GM12878 (cell line): ENCODE data around the gene TET2. TPM values are rescaled to one million over a fixed set of nuclear protein-coding genes. Genes with fewer than 3 reads are reported as not detected.

Experiments used
- ATAC-seq: fragments of 200-7000 bp; cut with Tn5 transposase; 3 replicates; pipeline ENCODE4 v1.9.1; 2020; ENCODE audit warnings: mild to moderate bottlenecking, moderate library complexity
- BruUV-seq: library from RNA; stranded (reverse); fragments of 400-500 nt; replicated peaks from 2 replicates; lab custom pipeline; 2021; lab: Mats Ljungman, UMichigan
- CTCF ChIA-PET: fragments of 300-600 bp; sonication (Branson Sonifier 250); formaldehyde crosslinking; extraction: SDS; loops from one replicate; lab custom pipeline; 2021; ENCODE audit warnings: inconsistent platforms; lab: Yijun Ruan, JAX
- POLR2A ChIA-PET: fragments of 350-600 bp; formaldehyde crosslinking; extraction: SDS; loops from one replicate; lab custom pipeline; 2021; ENCODE audit warnings: inconsistent platforms; lab: Charles Lee
- RAD21 ChIA-PET: fragments of 300-600 bp; sonication (Branson Sonifier 250); formaldehyde crosslinking; loops from one replicate; lab custom pipeline; 2023; ENCODE audit warnings: antibody characterized with exemption; ENCODE audit not compliant: unreplicated experiment; lab: Charles Lee
- SMC1A ChIA-PET: fragments of 300-600 bp; sonication (Branson Sonifier 250); formaldehyde crosslinking; loops from one replicate; lab custom pipeline; 2023; ENCODE audit not compliant: unreplicated experiment, uncharacterized antibody; lab: Charles Lee
- DNase-seq: peaks from one replicate; pipeline ENCODE4 v3.0.0-alpha.2; 2011; ENCODE audit warnings: low read depth, low spot score
- FAIRE-seq: peaks from 3 replicates; lab custom pipeline; 2011; peaks lifted over from hg19 to GRCh38; lab: Jason Lieb, UNC
- H2AFZ ChIP-seq: 2 replicates; pipeline ENCODE4 v1.6.0; 2011; ENCODE audit warnings: low read depth, low read length, control low read depth; ENCODE audit not compliant: control insufficient read depth
- H3K27ac ChIP-seq: 2 replicates; pipeline ENCODE4 v1.5.1; 2011; ENCODE audit warnings: control low read depth; ENCODE audit not compliant: control insufficient read depth, insufficient read depth
- H3K27me3 ChIP-seq, 2 experiments: replicated peaks in 1 of 2; 2 replicates each; pipeline versions ENCODE4 v1.6.0 to v1.6.1; 2011; ENCODE audit warnings: low read length in 1 of 2; ENCODE audit not compliant: control insufficient read depth in 2 of 2, insufficient read depth in 2 of 2
- H3K36me3 ChIP-seq, 2 experiments: 2 replicates each; pipeline ENCODE4 v1.5.1; 2011; ENCODE audit warnings: low read length in 1 of 2; ENCODE audit not compliant: control insufficient read depth in 2 of 2, insufficient read depth in 2 of 2
- H3K4me1 ChIP-seq: 2 replicates; pipeline ENCODE4 v1.6.1; 2011; ENCODE audit warnings: mild to moderate bottlenecking, low read length, moderate library complexity, mixed read lengths; ENCODE audit not compliant: control insufficient read depth, insufficient read depth
- H3K4me2 ChIP-seq: 2 replicates; pipeline ENCODE4 v1.6.0; 2011; ENCODE audit warnings: control low read depth; ENCODE audit not compliant: control insufficient read depth, insufficient read depth
- H3K4me3 ChIP-seq: fragments of 200-600 bp; sonication (generic); 2 replicates; pipeline ENCODE4 v1.5.1; 2016
- H3K79me2 ChIP-seq: 2 replicates; pipeline ENCODE4 v1.6.0; 2011; ENCODE audit warnings: low read length; ENCODE audit not compliant: control insufficient read depth, insufficient read depth
- H3K9ac ChIP-seq: 2 replicates; pipeline ENCODE4 v1.8.0; 2011; ENCODE audit warnings: low read length, control low read depth, mixed read lengths; ENCODE audit not compliant: control insufficient read depth, insufficient read depth
- H3K9me3 ChIP-seq: replicated peaks from 3 replicates; pipeline ENCODE4 v1.5.1; 2011; ENCODE audit warnings: mild to moderate bottlenecking, low read length; ENCODE audit not compliant: control insufficient read depth, insufficient read depth
- H4K20me1 ChIP-seq: 2 replicates; pipeline ENCODE4 v1.6.0; 2011; ENCODE audit not compliant: control insufficient read depth, insufficient read depth
- ATF7 ChIP-seq: fragments of 450-650 bp; IDR thresholded peaks from 2 replicates; pipeline ENCODE4 v1.6.1; 2016; ENCODE audit warnings: low read depth, mild to moderate bottlenecking
- BRCA1 ChIP-seq: IDR thresholded peaks from 2 replicates; pipeline ENCODE4 v1.6.1; 2011; ENCODE audit warnings: low read depth, low read length, improper control_type of control experiment
- CBX3 ChIP-seq: fragments of 200-600 bp; sonication (generic); IDR thresholded peaks from 2 replicates; pipeline ENCODE4 v1.6.1; 2016; ENCODE audit warnings: low read depth, borderline replicate concordance
- CHD4 ChIP-seq: fragments of 200-600 bp; sonication (generic); IDR thresholded peaks from 2 replicates; pipeline ENCODE4 v1.6.1; 2016; ENCODE audit warnings: mild to moderate bottlenecking
- EGR1 ChIP-seq, 2 experiments: IDR thresholded peaks; 1 replicate in 1 of 2; 2 replicates in 1 of 2; pipeline ENCODE4 v1.6.1; 2011 to 2012; ENCODE audit warnings: low read depth in 2 of 2, low read length in 2 of 2, borderline replicate concordance in 1 of 2, mild to moderate bottlenecking in 1 of 2, moderate library complexity in 1 of 2
- HDAC2 ChIP-seq: fragments of 200-600 bp; sonication (generic); IDR thresholded peaks from 2 replicates; pipeline ENCODE4 v1.6.1; 2017
- JUNB ChIP-seq: IDR thresholded peaks from 2 replicates; pipeline ENCODE4 v1.6.1; 2016; ENCODE audit warnings: antibody characterized with exemption, mild to moderate bottlenecking
- PAX8 ChIP-seq: fragments of 450-650 bp; IDR thresholded peaks from 2 replicates; pipeline ENCODE4 v1.6.1; 2017; ENCODE audit warnings: mild to moderate bottlenecking, moderate library complexity
- STAT1 ChIP-seq: fragments of 450-650 bp; conservative IDR thresholded peaks from 2 replicates; pipeline ENCODE4 v1.6.1; 2014; ENCODE audit warnings: antibody characterized with exemption, mild to moderate bottlenecking
- ZSCAN29 ChIP-seq: fragments of 450-650 bp; IDR thresholded peaks from 2 replicates; pipeline ENCODE4 v1.6.1; 2017; ENCODE audit warnings: mild to moderate bottlenecking, moderate library complexity
- WGBS: methylation state at CpG from one replicate; pipeline ENCODE4 v1.1.6; 2016; ENCODE audit warnings: low lambda C conversion rate; ENCODE audit not compliant: insufficient replicate concordance, insufficient coverage; ENCODE audit errors: missing lambda C conversion rate; 5-methylcytosine and 5-hydroxymethylcytosine counted together
- in situ Hi-C: fragments of 300-500 bp; cut with MboI; formaldehyde crosslinking; loops from 9 replicates; pipeline ENCODE4 v1.14.3; 2018; ENCODE audit warnings: mixed read lengths
- intact Hi-C: fragments of 100-400 bp; cut with micrococcal nuclease; formaldehyde crosslinking; loops from one replicate; pipeline ENCODE4 v1.14.2; 2022; ENCODE audit not compliant: unreplicated experiment
- polyA plus RNA-seq, 11 experiments: library from polyadenylated mRNA; depleted of rRNA in 4 of 11; unstranded in 6 of 11; stranded (reverse) in 5 of 11; fragments of >200 nt; fragmentation: Nextera tagmentation in 4 of 11; fragmentation: Illumina TruSeq in 1 of 11; extraction: Ambion mirVana in 4 of 11; extraction: Trizol in 1 of 11; gene quantifications; 1 replicate in 1 of 11; 2 replicates in 10 of 11; pipeline versions ENCODE4 v1.2.1 to v1.2.3, GENCODE V29; 2011 to 2016; ENCODE audit warnings: inconsistent platforms in 2 of 11, missing spikeins in 2 of 11, low read depth in 1 of 11
- total RNA-seq, 4 experiments: library from RNA; depleted of rRNA in 3 of 4; stranded (reverse); fragments of >200 nt in 3 of 4; fragmentation: Illumina TruSeq in 1 of 4; extraction: Trizol in 1 of 4; gene quantifications; 2 replicates each; pipeline versions ENCODE4 v1.2.1 to v1.2.3, GENCODE V29; 2013 to 2021
- TF ChIP-seq, protein P1 (sequence below): IDR thresholded peaks from 2 replicates; pipeline ENCODE4 v1.6.1; 2011; ENCODE audit warnings: low read depth, mild to moderate bottlenecking, low read length, moderate library complexity, borderline replicate concordance; ENCODE audit errors: extremely low read depth
- TF ChIP-seq, protein P2 (sequence below): fragments of 450-650 bp; IDR thresholded peaks from 2 replicates; pipeline ENCODE4 v1.6.1; 2017; ENCODE audit warnings: mild to moderate bottlenecking, moderate library complexity
- TF ChIP-seq, protein P3 (sequence below): fragments of 450-650 bp; IDR thresholded peaks from 2 replicates; pipeline ENCODE4 v1.6.1; 2017; ENCODE audit warnings: low read depth, mild to moderate bottlenecking, moderate library complexity
- TF ChIP-seq, protein P4 (sequence below): fragments of 150-350 bp; IDR thresholded peaks from 2 replicates; pipeline ENCODE4 v1.6.1; 2016; ENCODE audit warnings: low read depth, low read length

The TET2 gene
- total and polyA plus RNA-seq, 10 of the 15 experiments (the other 5 are each of a cell fraction or from before 2014, with no cell fraction given) = 3.7 to 49.0 (median 27.5) TPM

DNA sequence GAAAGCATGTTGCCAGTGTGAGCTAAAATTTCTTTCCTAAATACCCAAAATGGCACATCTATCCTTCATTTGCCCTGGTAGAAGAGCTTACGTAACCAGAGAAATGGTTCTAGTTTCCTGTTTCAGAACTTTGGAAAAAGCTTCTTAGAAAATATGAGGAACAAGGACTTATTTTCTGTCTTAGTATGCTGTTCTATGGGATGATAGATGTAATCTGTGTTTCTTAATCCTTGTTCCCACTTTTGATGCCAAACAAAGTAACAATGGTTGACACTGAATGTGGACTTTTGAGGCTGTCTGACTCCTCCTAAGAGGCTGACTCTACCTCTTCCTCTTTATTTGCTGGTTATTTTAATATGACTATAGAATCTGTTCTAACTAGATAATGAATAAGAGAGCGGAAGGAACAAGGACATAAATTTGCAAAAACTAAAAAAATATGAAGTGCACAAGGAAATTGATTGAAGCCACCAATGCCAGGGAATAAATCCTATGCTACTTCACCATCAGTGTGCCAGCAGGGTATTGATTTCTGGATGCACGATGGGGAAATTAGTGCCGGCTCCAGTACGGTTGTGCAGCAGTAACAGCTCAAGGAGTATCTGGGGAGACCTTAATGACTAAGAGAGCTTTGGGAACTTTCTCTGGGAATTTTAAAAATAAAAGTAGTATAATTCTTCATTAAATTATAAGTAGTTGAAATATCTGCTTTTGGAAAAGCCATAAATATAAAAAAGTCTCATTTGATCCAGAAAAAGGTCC is 39.4 kb upstream of the TET2 start:
- ChIA-PET CTCF (interaction anchor here (0.6 kb wide), 1 partner anchor 367 kb away, joined by 3 read pairs; the partner anchor contains the start of gene PPA2), RAD21 (no interaction called here), POLR2A (interaction anchor here (0.8 kb wide), 1 partner anchor 107 kb away, joined by 4 read pairs; no protein-coding TSS in a partner anchor), SMC1A (no interaction called here)
- no peaks in the 10 kb centered on the region for H3K27me3 ChIP-seq
- no peak for FAIRE-seq
- H4K20me1 ChIP-seq = no peaks in the 10 kb centered on the region
- intact Hi-C loops = no loop called here
- no peak overlapping the region for H2AFZ ChIP-seq
- H3K36me3 ChIP-seq = no peaks in the 10 kb centered on the region
- no TSS peak for BruUV-seq
- no peak for ATAC-seq
- WGBS = 80% methylated on average over 5 of the region's 5 CpGs
- no peaks in the 10 kb centered on the region for H3K79me2 ChIP-seq
- H3K9ac ChIP-seq = no peak overlapping the region
- no peaks in the 10 kb centered on the region; the same call in 1 of the 3 replicates for H3K9me3 ChIP-seq
- H3K4me3 ChIP-seq = no peak overlapping the region
- no peaks in the 10 kb centered on the region for H3K4me1 ChIP-seq
- H3K27ac ChIP-seq = no peak overlapping the region
- no peak overlapping the region for H3K4me2 ChIP-seq
- in situ Hi-C loops = no loop called here
- DNase-seq = no peak
- TF ChIP-seq, protein P1, sequence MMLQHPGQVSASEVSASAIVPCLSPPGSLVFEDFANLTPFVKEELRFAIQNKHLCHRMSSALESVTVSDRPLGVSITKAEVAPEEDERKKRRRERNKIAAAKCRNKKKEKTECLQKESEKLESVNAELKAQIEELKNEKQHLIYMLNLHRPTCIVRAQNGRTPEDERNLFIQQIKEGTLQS = no peak
- TF ChIP-seq CBX3 = no peak
- TF ChIP-seq, protein P2, sequence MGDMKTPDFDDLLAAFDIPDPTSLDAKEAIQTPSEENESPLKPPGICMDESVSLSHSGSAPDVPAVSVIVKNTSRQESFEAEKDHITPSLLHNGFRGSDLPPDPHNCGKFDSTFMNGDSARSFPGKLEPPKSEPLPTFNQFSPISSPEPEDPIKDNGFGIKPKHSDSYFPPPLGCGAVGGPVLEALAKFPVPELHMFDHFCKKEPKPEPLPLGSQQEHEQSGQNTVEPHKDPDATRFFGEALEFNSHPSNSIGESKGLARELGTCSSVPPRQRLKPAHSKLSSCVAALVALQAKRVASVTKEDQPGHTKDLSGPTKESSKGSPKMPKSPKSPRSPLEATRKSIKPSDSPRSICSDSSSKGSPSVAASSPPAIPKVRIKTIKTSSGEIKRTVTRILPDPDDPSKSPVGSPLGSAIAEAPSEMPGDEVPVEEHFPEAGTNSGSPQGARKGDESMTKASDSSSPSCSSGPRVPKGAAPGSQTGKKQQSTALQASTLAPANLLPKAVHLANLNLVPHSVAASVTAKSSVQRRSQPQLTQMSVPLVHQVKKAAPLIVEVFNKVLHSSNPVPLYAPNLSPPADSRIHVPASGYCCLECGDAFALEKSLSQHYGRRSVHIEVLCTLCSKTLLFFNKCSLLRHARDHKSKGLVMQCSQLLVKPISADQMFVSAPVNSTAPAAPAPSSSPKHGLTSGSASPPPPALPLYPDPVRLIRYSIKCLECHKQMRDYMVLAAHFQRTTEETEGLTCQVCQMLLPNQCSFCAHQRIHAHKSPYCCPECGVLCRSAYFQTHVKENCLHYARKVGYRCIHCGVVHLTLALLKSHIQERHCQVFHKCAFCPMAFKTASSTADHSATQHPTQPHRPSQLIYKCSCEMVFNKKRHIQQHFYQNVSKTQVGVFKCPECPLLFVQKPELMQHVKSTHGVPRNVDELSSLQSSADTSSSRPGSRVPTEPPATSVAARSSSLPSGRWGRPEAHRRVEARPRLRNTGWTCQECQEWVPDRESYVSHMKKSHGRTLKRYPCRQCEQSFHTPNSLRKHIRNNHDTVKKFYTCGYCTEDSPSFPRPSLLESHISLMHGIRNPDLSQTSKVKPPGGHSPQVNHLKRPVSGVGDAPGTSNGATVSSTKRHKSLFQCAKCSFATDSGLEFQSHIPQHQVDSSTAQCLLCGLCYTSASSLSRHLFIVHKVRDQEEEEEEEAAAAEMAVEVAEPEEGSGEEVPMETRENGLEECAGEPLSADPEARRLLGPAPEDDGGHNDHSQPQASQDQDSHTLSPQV = no peak
- TF ChIP-seq EGR1 (IDR thresholded peaks at IDR 0.05; ENCODE audit: borderline replicate concordance in 1 of 2, low read depth in 2 of 2, low read length in 2 of 2) = no peak
- TF ChIP-seq, protein P3, sequence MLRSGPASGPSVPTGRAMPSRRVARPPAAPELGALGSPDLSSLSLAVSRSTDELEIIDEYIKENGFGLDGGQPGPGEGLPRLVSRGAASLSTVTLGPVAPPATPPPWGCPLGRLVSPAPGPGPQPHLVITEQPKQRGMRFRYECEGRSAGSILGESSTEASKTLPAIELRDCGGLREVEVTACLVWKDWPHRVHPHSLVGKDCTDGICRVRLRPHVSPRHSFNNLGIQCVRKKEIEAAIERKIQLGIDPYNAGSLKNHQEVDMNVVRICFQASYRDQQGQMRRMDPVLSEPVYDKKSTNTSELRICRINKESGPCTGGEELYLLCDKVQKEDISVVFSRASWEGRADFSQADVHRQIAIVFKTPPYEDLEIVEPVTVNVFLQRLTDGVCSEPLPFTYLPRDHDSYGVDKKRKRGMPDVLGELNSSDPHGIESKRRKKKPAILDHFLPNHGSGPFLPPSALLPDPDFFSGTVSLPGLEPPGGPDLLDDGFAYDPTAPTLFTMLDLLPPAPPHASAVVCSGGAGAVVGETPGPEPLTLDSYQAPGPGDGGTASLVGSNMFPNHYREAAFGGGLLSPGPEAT = no peak
- TF ChIP-seq ZSCAN29 = no peak
- TF ChIP-seq PAX8 = no peak
- no peak for TF ChIP-seq ATF7
- TF ChIP-seq JUNB = no peak
- TF ChIP-seq BRCA1 = no peak
- TF ChIP-seq CHD4 = no peak
- TF ChIP-seq HDAC2 = no peak
- TF ChIP-seq, protein P4, sequence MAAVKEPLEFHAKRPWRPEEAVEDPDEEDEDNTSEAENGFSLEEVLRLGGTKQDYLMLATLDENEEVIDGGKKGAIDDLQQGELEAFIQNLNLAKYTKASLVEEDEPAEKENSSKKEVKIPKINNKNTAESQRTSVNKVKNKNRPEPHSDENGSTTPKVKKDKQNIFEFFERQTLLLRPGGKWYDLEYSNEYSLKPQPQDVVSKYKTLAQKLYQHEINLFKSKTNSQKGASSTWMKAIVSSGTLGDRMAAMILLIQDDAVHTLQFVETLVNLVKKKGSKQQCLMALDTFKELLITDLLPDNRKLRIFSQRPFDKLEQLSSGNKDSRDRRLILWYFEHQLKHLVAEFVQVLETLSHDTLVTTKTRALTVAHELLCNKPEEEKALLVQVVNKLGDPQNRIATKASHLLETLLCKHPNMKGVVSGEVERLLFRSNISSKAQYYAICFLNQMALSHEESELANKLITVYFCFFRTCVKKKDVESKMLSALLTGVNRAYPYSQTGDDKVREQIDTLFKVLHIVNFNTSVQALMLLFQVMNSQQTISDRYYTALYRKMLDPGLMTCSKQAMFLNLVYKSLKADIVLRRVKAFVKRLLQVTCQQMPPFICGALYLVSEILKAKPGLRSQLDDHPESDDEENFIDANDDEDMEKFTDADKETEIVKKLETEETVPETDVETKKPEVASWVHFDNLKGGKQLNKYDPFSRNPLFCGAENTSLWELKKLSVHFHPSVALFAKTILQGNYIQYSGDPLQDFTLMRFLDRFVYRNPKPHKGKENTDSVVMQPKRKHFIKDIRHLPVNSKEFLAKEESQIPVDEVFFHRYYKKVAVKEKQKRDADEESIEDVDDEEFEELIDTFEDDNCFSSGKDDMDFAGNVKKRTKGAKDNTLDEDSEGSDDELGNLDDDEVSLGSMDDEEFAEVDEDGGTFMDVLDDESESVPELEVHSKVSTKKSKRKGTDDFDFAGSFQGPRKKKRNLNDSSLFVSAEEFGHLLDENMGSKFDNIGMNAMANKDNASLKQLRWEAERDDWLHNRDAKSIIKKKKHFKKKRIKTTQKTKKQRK = no peak
- no peak for TF ChIP-seq STAT1
